Heart left ventricle (tissue), 13 donors: ENCODE results near the gene PLPPR1.

ENCODE experiments used
- CTCF ChIP-seq, 12 donors: fragments of 200-600 bp; sonication (generic) in 4 of 12; IDR thresholded peaks; one replicate each; pipeline versions ENCODE4 v1.5.0 to v1.8.0; 2018 to 2022; ENCODE audit warnings: antibody characterized with exemption in 12 of 12, mild to moderate bottlenecking in 5 of 12
- POLR2A ChIP-seq, 2 donors: fragments of 450-650 bp; IDR thresholded peaks; one replicate each; pipeline ENCODE4 v1.6.1; 2017; ENCODE audit warnings: antibody characterized with exemption in 2 of 2, mild to moderate bottlenecking in 2 of 2, moderate library complexity in 2 of 2
- donor health status: ischemic (EF 13 %, LVEDD 7.1; RV severe dilation, severe dysfunction).
- donor health status: DM: no; HTN: yes; CAD: no.
- donor health status: DM: no; HTN: no; CAD: no.
- donor health status: ischemic (EF 25% LVEDD 6.9; RV normal size, moderate dysfunction).
- donor health status: ischemic (EF 25% LVEDD 5.7; RV mildly dilated, moderate dysfunction).
- donor health status: ischemic (EF 35%, LVEDD 5.7; RV mildly dilated, moderate dysfunction).
- donor health status: nonischemic (EF 11% LVEDD 7.7; RV severe dilation, severe dysfunction).
- donor health status: DM: yes; HTN: yes; CAD: no.
- donor health status: PGD.
- donor health status: ischemic (EF 29% LVEDD 5.4; RV normal size, mild dysfunction).
- donor health status: nonischemic (EF 23%, LVEDD 6.1; RV moderate dilation, normal function).

- TF ChIP-seq POLR2A (IDR thresholded peaks at IDR 0.05), result no peak
- no peak for TF ChIP-seq CTCF (IDR thresholded peaks at IDR 0.05)
Measured at GRCh38 chr9:100999906-101000544, 28.5 kb upstream of the PLPPR1 start.
